Upper lobe of right lung (tissue), 1 donor: ENCODE measurements around the gene DNAJC12. TPM values are rescaled to one million over a fixed set of nuclear protein-coding genes. Genes with fewer than 3 reads are reported as not detected.

ENCODE experiments used
- ATAC-seq: fragments of 200-7000 bp; cut with Tn5 transposase; one replicate; pipeline ENCODE4 v1.9.1; 2020; ENCODE audit warnings: mild to moderate bottlenecking, moderate library complexity
- DNase-seq: peaks from one replicate; pipeline ENCODE4 v3.0.0-alpha.2; 2020
- H3K27ac ChIP-seq: fragments of 200-600 bp; one replicate; pipeline ENCODE4 v1.8.0; 2022
- H3K27me3 ChIP-seq: fragments of 200-600 bp; one replicate; pipeline ENCODE4 v1.8.0; 2022; ENCODE audit warnings: mild to moderate bottlenecking
- H3K36me3 ChIP-seq: fragments of 200-600 bp; one replicate; pipeline ENCODE4 v1.8.0; 2022
- H3K4me1 ChIP-seq: fragments of 200-600 bp; one replicate; pipeline ENCODE4 v1.8.0; 2022
- H3K4me3 ChIP-seq: fragments of 200-600 bp; one replicate; pipeline ENCODE4 v1.8.0; 2022; ENCODE audit warnings: mild to moderate bottlenecking
- H3K9me3 ChIP-seq: fragments of 200-600 bp; one replicate; pipeline ENCODE4 v1.8.0; 2022
- CTCF ChIP-seq: fragments of 200-600 bp; IDR thresholded peaks from one replicate; pipeline ENCODE4 v1.8.0; 2022; ENCODE audit warnings: antibody characterized with exemption
- intact Hi-C: fragments of 100-400 bp; cut with DNase I; formaldehyde crosslinking; loops from one replicate; pipeline ENCODE4 v1.11.0; 2022
- total RNA-seq: library from RNA; stranded (reverse); fragmentation: NEBNext Ultra II Directional; extraction: Animal tissue kit (Norgen Biotek cat#: 25700); gene quantifications from one replicate; pipeline ENCODE4 v1.2.1, GENCODE V29; 2021
- donor health status: DM: no; HTN: yes; CAD: no; lungs with severe emphysema.

Gene DNAJC12
- total RNA-seq, 1 donor from 2014 or later: 1.6 TPM

- intact Hi-C loops: no loop called here
- no peak for TF ChIP-seq CTCF
- H3K4me3 ChIP-seq: no peak overlapping the region
Measured at GRCh38 chr10:67772151-67772550, 65.8 kb downstream of the DNAJC12 start.

GRCh38 chr10:67771200-67771599 is 66.8 kb downstream of the DNAJC12 start:
- no peak for DNase-seq
- H3K4me3 ChIP-seq: no peak overlapping the region
- intact Hi-C loops: no loop called here
- H3K9me3 ChIP-seq: no peaks in the 10 kb centered on the region
- no peak for ATAC-seq
- H3K27me3 ChIP-seq: no peaks in the 10 kb centered on the region
- no peaks in the 10 kb centered on the region for H3K4me1 ChIP-seq
- no peak overlapping the region for H3K27ac ChIP-seq
- TF ChIP-seq CTCF: no peak
- H3K36me3 ChIP-seq: no peaks in the 10 kb centered on the region

More at GRCh38 chr10:67772151-67772550, 65.8 kb downstream of the DNAJC12 start:
- H3K27me3 ChIP-seq: no peaks in the 10 kb centered on the region
- no peaks in the 10 kb centered on the region for H3K4me1 ChIP-seq
- H3K27ac ChIP-seq: no peak overlapping the region
- DNase-seq: no peak
- no peak for ATAC-seq
- no peaks in the 10 kb centered on the region for H3K36me3 ChIP-seq
- no peaks in the 10 kb centered on the region for H3K9me3 ChIP-seq

- H3K27me3 ChIP-seq: no peaks in the 10 kb centered on the region
- intact Hi-C loops: no loop called here
- H3K9me3 ChIP-seq: no peaks in the 10 kb centered on the region
- DNase-seq (no peak), ATAC-seq (no peak)
- H3K4me3 ChIP-seq: no peak overlapping the region
- H3K36me3 ChIP-seq: no peaks in the 10 kb centered on the region
- no peak overlapping the region for H3K27ac ChIP-seq
- no peaks in the 10 kb centered on the region for H3K4me1 ChIP-seq
- TF ChIP-seq CTCF: no peak
Measured at GRCh38 chr10:67770537-67770936, 67.5 kb downstream of the DNAJC12 start.

GRCh38 chr10:67767244-67767643 is 70.7 kb downstream of the DNAJC12 start:
- no peak for TF ChIP-seq CTCF
- Histone ChIP-seq H3K9me3 (no peaks in the 10 kb centered on the region), H3K27ac (no peak overlapping the region), H3K27me3 (no peaks in the 10 kb centered on the region), H3K36me3 (no peaks in the 10 kb centered on the region), H3K4me3 (no peak overlapping the region), H3K4me1 (no peaks in the 10 kb centered on the region)
- intact Hi-C loops: no loop called here
- DNase-seq (no peak), ATAC-seq (no peak)

GRCh38 chr10:67764012-67764822 is 73.8 kb downstream of the DNAJC12 start:
- Histone ChIP-seq H3K27ac (peak overlapping the region; percentile 94), H3K36me3 (no peaks in the 10 kb centered on the region), H3K9me3 (no peaks in the 10 kb centered on the region), H3K27me3 (no peaks in the 10 kb centered on the region), H3K4me1 (no peaks in the 10 kb centered on the region), H3K4me3 (peak overlapping the region; percentile 70)
- ATAC-seq (peak; percentile 93), DNase-seq (peak; percentile 94)
- intact Hi-C loops: no loop called here
- no peak for TF ChIP-seq CTCF
